Type B pancreatic cell (in vitro differentiated cells): Measurements from ENCODE around the gene GATC. TPM values are rescaled to one million over a fixed set of nuclear protein-coding genes. Genes with fewer than 3 reads are reported as not detected.

Experiments used
- DNase-seq: peaks from one replicate; pipeline ENCODE4 v3.0.0; 2021; ENCODE audit warnings: mixed read lengths; ENCODE audit not compliant: unreplicated experiment; ENCODE audit errors: extremely low spot score
- H3K27ac Mint-ChIP-seq: 2 replicates; pipeline ENCODE4 v1.8.0; 2021; ENCODE audit warnings: mild to moderate bottlenecking, mixed read lengths
- H3K27me3 Mint-ChIP-seq: 2 replicates; pipeline ENCODE4 v1.8.0; 2021; ENCODE audit warnings: mixed read lengths
- H3K36me3 Mint-ChIP-seq: 2 replicates; pipeline ENCODE4 v1.8.0; 2021; ENCODE audit warnings: mixed read lengths
- H3K4me1 Mint-ChIP-seq: one replicate; pipeline ENCODE4 v1.8.0; 2021; ENCODE audit warnings: mixed read lengths; ENCODE audit not compliant: unreplicated experiment
- H3K4me3 Mint-ChIP-seq: 2 replicates; pipeline ENCODE4 v1.8.0; 2021; ENCODE audit warnings: mild to moderate bottlenecking, mixed read lengths
- H3K9me3 Mint-ChIP-seq: 2 replicates; pipeline ENCODE4 v1.8.0; 2021; ENCODE audit warnings: mixed read lengths
- total RNA-seq: library from RNA; stranded (reverse); gene quantifications from 2 replicates; pipeline ENCODE4 v1.2.1, GENCODE V29; 2021; ENCODE audit warnings: low replicate concordance
- TF ChIP-seq, protein P1 (sequence below): fragments of 200-600 bp; sonication (generic); conservative IDR thresholded peaks from 2 replicates; pipeline ENCODE4 v1.5.0; 2021; ENCODE audit warnings: antibody characterized with exemption, mild to moderate bottlenecking

The GATC gene
- total RNA-seq, 1 donor from 2014 or later: 33.9 TPM

DNA sequence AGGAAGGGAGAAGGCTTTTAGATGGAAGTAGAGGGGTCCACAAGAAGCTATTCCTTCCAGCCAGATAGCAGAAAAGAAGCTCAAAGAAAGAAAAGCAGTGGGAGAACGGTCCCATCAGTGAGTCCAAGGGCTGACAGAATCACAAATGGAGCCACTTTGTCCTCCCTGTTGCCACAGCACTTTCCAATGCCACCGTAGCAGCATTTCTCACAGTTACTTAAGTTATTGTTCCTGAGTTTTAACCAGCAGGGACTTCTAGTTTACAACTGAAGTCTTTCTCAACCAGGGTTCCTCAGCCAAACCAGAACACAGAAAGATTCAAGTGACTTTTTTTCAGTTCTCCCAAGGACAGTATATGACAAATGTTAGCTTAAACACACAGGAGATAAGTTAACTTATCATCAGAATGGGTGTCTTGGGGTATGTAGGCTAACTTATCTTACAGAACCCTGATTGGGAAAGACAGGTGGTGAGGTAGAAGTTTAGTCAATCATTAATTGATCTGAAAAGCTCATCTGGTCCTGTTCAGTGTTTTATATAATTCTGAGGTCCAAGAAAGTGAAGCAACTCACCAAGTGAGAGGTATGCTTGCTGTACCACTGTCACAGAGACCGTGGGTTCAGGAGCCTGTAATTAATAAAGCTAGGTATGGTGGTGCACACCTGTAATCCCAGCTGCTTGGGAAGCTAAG lies 7.0 kb downstream of the GATC start:
- Mint-ChIP-seq H3K27ac (no peak overlapping the region), H3K36me3 (peaks cover 17% of the 10 kb centered on the region), H3K4me1 (no peaks in the 10 kb centered on the region), H3K27me3 (no peaks in the 10 kb centered on the region), H3K4me3 (no peak overlapping the region), H3K9me3 (no peaks in the 10 kb centered on the region)
- no peak for DNase-seq
- TF ChIP-seq, protein P1, sequence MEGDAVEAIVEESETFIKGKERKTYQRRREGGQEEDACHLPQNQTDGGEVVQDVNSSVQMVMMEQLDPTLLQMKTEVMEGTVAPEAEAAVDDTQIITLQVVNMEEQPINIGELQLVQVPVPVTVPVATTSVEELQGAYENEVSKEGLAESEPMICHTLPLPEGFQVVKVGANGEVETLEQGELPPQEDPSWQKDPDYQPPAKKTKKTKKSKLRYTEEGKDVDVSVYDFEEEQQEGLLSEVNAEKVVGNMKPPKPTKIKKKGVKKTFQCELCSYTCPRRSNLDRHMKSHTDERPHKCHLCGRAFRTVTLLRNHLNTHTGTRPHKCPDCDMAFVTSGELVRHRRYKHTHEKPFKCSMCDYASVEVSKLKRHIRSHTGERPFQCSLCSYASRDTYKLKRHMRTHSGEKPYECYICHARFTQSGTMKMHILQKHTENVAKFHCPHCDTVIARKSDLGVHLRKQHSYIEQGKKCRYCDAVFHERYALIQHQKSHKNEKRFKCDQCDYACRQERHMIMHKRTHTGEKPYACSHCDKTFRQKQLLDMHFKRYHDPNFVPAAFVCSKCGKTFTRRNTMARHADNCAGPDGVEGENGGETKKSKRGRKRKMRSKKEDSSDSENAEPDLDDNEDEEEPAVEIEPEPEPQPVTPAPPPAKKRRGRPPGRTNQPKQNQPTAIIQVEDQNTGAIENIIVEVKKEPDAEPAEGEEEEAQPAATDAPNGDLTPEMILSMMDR: no peak

DNA sequence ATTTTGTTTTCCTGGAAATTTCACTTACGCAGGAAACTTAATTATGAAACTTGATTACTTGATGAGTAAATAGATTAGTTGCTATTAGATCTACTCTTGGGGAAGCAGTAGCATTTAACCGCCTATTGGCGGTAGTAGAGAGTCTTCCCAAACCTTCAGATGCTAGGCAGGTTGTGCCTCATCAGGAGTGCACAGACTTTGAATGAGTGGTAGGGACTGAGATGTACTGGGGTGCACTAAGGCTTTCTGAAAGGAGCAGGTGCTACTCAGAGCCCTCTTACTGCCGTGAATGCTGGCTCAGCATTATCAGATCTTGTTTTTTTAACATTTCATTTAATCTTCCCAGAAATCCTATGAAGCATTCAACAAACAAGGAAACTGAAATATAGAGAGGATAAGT lies 7.7 kb downstream of the GATC start:
- Mint-ChIP-seq H3K27me3 (no peaks in the 10 kb centered on the region), H3K4me1 (no peaks in the 10 kb centered on the region), H3K36me3 (peaks cover 17% of the 10 kb centered on the region), H3K9me3 (no peaks in the 10 kb centered on the region), H3K27ac (no peak overlapping the region), H3K4me3 (no peak overlapping the region)
- TF ChIP-seq, protein P1: peak; percentile 78
- no peak for DNase-seq

DNA sequence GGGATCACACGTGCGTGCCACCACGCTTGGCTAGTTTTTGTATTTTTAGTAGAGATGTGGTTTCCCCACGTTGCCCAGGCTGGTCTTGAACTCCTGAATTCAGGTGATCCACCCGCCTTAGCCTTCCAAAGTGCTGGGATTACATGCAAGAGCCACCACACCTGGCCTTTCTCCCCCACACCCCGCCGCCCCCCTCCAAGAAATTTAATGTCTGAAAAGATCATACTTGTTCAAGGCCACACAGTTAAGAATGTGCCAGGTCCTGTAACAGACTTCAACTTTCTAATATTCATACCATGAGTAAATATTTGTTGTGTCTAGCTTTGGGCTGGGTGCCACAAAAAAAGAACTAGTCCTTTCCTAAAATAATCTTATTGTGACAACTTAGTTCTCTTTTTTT lies 9.1 kb downstream of the GATC start:
- Mint-ChIP-seq H3K36me3 (peaks cover 22% of the 10 kb centered on the region), H3K27ac (no peak overlapping the region), H3K4me1 (no peaks in the 10 kb centered on the region), H3K4me3 (no peak overlapping the region), H3K9me3 (no peaks in the 10 kb centered on the region), H3K27me3 (no peaks in the 10 kb centered on the region)
- TF ChIP-seq, protein P1: no peak
- no peak for DNase-seq

DNA sequence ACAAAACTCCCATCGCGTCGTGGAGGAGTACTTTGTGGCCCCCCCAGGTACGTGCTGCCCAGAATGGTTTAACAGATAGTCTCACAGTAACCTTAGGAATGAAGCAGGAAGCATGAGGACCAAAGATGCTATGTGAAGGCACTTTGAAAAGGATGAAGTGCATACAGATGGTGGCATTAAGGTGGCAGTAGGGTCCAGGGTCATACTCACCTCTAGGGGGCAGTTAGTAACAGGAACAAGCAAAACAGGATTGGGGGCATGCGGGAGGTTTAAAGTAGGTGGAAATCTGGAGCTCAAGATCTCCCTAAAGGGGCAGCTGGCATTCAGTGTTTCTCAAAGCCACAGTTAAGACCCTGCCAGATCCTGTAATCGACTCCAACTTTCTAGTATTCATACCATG lies 10.9 kb downstream of the GATC start:
- Mint-ChIP-seq H3K4me1 (no peaks in the 10 kb centered on the region), H3K36me3 (peaks cover 25% of the 10 kb centered on the region), H3K27ac (no peak overlapping the region), H3K4me3 (no peak overlapping the region), H3K9me3 (no peaks in the 10 kb centered on the region), H3K27me3 (no peaks in the 10 kb centered on the region)
- TF ChIP-seq, protein P1: peak; percentile 57
- no peak for DNase-seq

DNA sequence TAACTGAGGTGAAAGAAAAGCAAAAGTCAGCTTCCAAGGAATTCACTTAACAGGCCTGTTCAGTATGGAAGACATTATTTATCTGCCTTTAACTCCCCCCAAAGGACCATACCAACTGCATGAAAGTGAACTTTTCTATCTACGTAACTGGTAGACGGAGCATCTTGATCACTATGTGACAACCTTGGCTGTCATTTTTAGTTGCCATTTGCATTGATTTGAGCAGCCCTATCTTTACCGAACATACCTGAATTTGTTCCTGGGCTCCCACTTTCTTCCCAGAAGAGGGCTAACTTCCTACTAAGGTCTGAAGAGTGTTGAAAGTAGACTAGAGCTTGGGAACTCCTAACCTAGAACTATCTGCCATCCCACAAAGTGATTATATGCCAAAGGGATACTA lies 13.9 kb downstream of the GATC start:
- Mint-ChIP-seq H3K4me1 (peaks cover 5% of the 10 kb centered on the region), H3K36me3 (peaks cover 28% of the 10 kb centered on the region)
- DNase-seq: no peak

More for the DNA sequence above, 13.9 kb downstream of the GATC start:
- TF ChIP-seq, protein P1: no peak
- no peak overlapping the region for H3K4me3 Mint-ChIP-seq
- no peak overlapping the region for H3K27ac Mint-ChIP-seq
- H3K27me3 Mint-ChIP-seq: no peaks in the 10 kb centered on the region
- H3K9me3 Mint-ChIP-seq: no peaks in the 10 kb centered on the region
